Fibroblast of the aortic adventitia (primary cell): ENCODE measurements around the gene EEIG2. TPM values are rescaled to one million over a fixed set of nuclear protein-coding genes. Genes with fewer than 3 reads are reported as not detected.
A peak's percentile ranks its signal among the peaks of the same experiment; 100 is the strongest.

Experiments
- DNase-seq: peaks from one replicate; pipeline ENCODE4 v3.0.0-alpha.2; 2010; ENCODE audit warnings: low read depth
- H3K4me3 ChIP-seq: 2 replicates; pipeline ENCODE4 v1.5.1; 2011; ENCODE audit warnings: low read depth, mild to moderate bottlenecking, control low read depth, low read length, moderate library complexity
- total RNA-seq: library from RNA; depleted of rRNA; stranded (reverse); fragments of >200 nt; gene quantifications from 2 replicates; pipeline ENCODE4 v1.2.3, GENCODE V29; 2012; ENCODE audit warnings: low replicate concordance
- TF ChIP-seq, protein P1 (sequence below): IDR thresholded peaks from 2 replicates; pipeline ENCODE4 v1.5.1; 2011; ENCODE audit warnings: mild to moderate bottlenecking, low read length, control low read depth, inconsistent platforms; ENCODE audit not compliant: insufficient read depth

Gene EEIG2
- total RNA-seq, 1 donor, result 37.9 TPM

DNA sequence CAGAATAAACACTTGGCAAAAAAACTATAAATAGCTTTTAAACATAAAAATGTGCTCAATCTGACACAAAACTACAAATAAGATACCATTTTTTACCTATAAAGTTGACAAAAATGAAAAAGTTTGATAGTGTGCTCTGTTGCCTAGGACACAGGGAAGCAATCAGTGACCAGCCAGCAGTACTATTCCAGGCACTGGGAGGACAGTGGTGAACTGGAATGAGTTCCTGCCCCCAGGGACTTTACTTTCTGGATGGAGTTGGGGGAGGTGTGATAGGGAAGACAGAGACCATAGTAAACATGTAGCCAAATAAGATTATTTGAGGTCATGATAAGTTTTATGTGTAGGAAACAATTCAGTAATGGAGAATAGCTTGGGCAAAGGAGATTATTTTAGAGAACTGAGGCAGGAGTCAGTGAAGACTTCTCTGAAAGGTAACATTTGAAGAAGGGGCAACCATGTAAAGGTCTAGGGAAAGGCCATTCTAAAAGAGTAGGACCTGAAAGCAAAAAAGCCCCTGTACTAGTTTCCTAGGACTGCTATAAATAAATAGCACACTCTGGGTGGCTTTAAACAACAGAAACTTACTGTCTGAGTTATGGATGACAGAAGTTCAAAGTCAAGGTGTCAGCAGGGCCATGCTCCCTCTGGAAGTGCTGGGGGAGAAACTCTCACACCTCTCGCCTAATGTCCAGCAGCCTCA lies 42.0 kb downstream of the EEIG2 start:
- no peak overlapping the region for H3K4me3 ChIP-seq
- DNase-seq, result no peak
- TF ChIP-seq, protein P1, sequence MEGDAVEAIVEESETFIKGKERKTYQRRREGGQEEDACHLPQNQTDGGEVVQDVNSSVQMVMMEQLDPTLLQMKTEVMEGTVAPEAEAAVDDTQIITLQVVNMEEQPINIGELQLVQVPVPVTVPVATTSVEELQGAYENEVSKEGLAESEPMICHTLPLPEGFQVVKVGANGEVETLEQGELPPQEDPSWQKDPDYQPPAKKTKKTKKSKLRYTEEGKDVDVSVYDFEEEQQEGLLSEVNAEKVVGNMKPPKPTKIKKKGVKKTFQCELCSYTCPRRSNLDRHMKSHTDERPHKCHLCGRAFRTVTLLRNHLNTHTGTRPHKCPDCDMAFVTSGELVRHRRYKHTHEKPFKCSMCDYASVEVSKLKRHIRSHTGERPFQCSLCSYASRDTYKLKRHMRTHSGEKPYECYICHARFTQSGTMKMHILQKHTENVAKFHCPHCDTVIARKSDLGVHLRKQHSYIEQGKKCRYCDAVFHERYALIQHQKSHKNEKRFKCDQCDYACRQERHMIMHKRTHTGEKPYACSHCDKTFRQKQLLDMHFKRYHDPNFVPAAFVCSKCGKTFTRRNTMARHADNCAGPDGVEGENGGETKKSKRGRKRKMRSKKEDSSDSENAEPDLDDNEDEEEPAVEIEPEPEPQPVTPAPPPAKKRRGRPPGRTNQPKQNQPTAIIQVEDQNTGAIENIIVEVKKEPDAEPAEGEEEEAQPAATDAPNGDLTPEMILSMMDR, result no peak

GRCh38 chr1:108605633-108606032 lies 45.7 kb downstream of the EEIG2 start:
- TF ChIP-seq, protein P1, result no peak

GRCh38 chr1:108606478-108606877 lies 46.6 kb downstream of the EEIG2 start:
- TF ChIP-seq, protein P1, result no peak

More at GRCh38 chr1:108605633-108606032, 45.7 kb downstream of the EEIG2 start:
- no peak for DNase-seq
- H3K4me3 ChIP-seq, result no peak overlapping the region

DNA sequence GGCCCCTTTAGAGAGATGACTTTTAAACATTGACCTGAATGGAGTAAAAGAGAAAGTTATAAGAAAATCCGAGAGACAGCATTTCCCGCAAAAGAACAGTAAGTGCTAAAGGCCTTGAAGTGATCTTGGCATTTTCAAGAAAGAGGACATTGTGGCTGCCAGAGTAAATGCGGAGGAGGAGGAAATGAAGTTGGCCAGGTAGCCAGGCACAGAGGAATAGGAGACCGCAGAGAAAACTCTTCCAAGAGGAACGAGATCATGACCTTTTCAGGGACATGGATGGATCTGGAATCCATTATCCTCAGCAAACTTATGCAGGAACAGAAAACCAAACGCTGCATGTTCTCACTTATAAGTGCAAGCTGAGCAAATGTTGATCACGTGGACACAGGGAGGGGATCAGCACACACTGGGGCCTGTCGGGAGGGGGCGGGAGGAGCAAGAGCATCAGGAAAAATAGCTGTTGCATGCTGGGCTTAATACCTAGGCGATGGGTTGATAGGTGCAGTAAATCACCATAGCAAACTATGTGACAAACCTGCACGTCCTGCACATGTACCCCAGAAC lies 49.7 kb downstream of the EEIG2 start:
- no peak overlapping the region for H3K4me3 ChIP-seq
- TF ChIP-seq, protein P1, result no peak
- peak; percentile 16 for DNase-seq

More at GRCh38 chr1:108606478-108606877, 46.6 kb downstream of the EEIG2 start:
- DNase-seq, result no peak
- H3K4me3 ChIP-seq, result no peak overlapping the region

Other genes with a start within 250 kb of the EEIG2 start
- gene NBPF6, start 109.8 kb upstream of the EEIG2 start, total RNA-seq, result not detected in 2 replicates
- gene HENMT1, start 101.0 kb downstream of the EEIG2 start, total RNA-seq, result 4.1 and 4.5 TPM in 2 replicates
- gene PRPF38B, start 132.2 kb downstream of the EEIG2 start, total RNA-seq, result 20.0 and 25.2 TPM in 2 replicates
- gene FNDC7, start 152.8 kb downstream of the EEIG2 start, total RNA-seq, result under 0.01 TPM in 1 of 2 replicates, not detected in the other
- gene STXBP3, start 186.6 kb downstream of the EEIG2 start, total RNA-seq, result 45.0 and 78.7 TPM in 2 replicates